Astrocyte (in vitro differentiated cells and primary cell): ENCODE measurements around the gene RANBP10.

ENCODE experiments used
- EZH2 ChIP-seq: IDR thresholded peaks from 2 replicates; pipeline ENCODE4 v1.6.1; 2012; ENCODE audit warnings: mild to moderate bottlenecking, low read length, inconsistent platforms; ENCODE audit not compliant: insufficient read depth
- TF ChIP-seq, protein P1 (sequence below): IDR thresholded peaks from 2 replicates; pipeline ENCODE4 v1.5.1; 2011; ENCODE audit warnings: low read depth, mild to moderate bottlenecking, inconsistent platforms, low read length, moderate library complexity; ENCODE audit not compliant: insufficient read depth

DNA sequence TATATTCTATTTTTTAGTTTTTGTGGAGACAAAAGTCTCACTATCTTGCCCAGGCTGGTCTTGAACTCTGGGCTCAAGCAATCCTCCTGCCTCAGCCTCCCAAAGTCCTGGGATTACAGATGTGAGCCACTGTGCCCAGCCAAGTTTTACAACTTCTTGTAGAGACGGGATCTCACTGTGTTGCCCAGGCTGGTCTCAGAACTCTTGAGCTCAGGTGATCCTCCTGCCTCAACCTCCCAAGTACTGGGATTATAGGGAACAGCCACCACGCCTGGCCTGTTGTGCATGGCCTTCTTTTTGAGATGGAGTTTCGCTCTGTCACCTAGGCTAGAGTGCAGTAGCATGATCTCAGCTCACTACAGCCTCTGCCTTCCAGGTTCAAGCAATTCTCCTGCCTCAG, 47.3 kb upstream of the RANBP10 start:
- TF ChIP-seq, protein P1, sequence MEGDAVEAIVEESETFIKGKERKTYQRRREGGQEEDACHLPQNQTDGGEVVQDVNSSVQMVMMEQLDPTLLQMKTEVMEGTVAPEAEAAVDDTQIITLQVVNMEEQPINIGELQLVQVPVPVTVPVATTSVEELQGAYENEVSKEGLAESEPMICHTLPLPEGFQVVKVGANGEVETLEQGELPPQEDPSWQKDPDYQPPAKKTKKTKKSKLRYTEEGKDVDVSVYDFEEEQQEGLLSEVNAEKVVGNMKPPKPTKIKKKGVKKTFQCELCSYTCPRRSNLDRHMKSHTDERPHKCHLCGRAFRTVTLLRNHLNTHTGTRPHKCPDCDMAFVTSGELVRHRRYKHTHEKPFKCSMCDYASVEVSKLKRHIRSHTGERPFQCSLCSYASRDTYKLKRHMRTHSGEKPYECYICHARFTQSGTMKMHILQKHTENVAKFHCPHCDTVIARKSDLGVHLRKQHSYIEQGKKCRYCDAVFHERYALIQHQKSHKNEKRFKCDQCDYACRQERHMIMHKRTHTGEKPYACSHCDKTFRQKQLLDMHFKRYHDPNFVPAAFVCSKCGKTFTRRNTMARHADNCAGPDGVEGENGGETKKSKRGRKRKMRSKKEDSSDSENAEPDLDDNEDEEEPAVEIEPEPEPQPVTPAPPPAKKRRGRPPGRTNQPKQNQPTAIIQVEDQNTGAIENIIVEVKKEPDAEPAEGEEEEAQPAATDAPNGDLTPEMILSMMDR, result no peak
- TF ChIP-seq EZH2, result no peak
